ENCODE data around the gene AMPD3.

- TF ChIP-seq CTCF (IDR thresholded peaks at IDR 0.05) (no peak), POLR2A (IDR thresholded peaks at IDR 0.05) (no peak)
Measured at GRCh38 chr11:10511181-10511621, 56.1 kb downstream of the AMPD3 start.
